HG02938 (cell line): ENCODE results near the gene TICAM1.
A peak's percentile ranks its signal among the peaks of the same experiment; 100 is the strongest.
"Not testable (repeated sequence)": the region's sequence is repeated elsewhere in the genome, so short reads cannot be mapped to it uniquely, and the experiment has no call there.

Source experiments
- ATAC-seq: cut with Tn5 transposase; IDR thresholded peaks from one replicate; pipeline ENCODE4 v1.9.1; 2021; ENCODE audit warnings: mild to moderate bottlenecking, moderate library complexity; ENCODE audit not compliant: unreplicated experiment

Gene TICAM1

GRCh38 chr19:4831304-4831978 lies at the start of gene TICAM1:
Gene TICAM1, minus strand, starts transcription at chr19:4831712. Its CDS starts 13,335 bp downstream, at chr19:4818377.
- peak; percentile 53 for ATAC-seq

- ATAC-seq, result no peak
Observed at GRCh38 chr19:4879041-4879440, 47.5 kb upstream of the TICAM1 start.

GRCh38 chr19:4878491-4878968 lies 47.0 kb upstream of the TICAM1 start:
- ATAC-seq, result no peak

DNA sequence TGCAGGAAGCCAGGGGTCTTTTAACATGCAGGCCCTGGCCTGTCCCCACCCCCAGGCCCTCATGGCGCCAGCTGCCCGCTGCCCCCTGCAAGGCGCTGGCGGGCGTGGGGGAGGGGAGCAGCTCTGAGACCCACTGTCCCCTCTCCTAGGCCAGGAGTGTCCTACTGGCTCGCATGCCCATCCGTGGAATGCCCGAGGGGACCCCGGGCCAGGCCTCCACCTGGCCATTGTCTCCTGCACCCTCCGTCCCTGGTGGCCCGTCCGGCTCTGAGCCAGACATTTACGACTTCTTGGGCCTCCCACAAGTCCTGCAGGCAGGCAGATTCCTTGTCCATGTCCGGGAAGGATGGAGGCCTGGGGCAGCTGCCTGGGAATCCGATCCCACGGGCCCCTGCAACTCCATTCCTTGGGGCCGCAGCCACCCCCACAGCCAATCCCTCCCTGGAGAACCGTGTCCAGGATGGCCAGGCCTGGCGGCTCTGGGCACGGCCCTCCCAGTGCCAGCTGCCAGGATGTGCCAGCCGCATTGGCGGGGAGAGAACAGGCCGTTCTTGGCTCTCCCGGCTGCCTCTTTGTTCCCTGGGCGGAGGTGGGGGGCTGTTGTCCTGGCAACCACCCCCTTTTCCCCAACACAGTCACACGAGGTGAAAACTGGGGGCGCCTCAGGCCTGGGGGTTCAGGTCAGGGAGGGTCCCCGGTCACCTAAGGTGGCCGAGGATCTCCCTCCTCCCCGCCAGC lies 46.4 kb upstream of the TICAM1 start:
- ATAC-seq, result no peak

- ATAC-seq, result no peak
Observed at GRCh38 chr19:4873930-4874329, 42.4 kb upstream of the TICAM1 start.

GRCh38 chr19:4871711-4872110 lies 40.2 kb upstream of the TICAM1 start:
- no peak for ATAC-seq

DNA sequence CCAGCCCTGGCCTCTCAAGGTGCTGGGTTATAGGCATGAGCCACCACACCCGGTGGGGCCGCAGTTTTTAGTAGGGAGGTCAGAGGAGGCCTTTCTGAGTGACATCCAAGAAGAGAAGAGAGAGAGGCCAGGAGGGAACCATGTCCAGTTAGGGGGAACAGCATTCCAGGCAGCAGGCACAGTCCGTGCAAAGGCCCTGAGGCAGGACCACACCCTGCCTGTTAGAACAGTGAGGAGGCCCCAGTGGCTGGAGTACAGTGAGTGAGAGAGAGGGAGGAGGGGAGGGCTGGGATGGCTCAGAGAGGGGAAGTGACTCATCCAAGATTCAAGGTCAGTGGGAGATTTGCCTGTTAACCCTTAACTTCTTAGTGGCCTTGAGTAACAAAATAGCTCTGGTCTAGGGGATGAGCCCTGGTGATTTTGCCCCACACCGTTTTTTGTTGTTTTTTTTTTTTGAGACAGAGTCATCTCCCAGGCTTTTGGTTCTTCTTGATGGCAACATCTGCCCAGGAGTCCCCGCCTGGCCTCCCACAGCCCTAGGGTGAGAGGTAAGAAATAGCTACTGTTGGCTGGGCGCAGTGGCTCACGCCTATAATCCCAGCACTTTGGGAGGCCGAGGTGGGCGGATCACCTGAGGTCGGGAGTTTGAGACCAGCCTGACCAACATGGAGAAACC lies 38.7 kb upstream of the TICAM1 start:
- ATAC-seq, result no peak

DNA sequence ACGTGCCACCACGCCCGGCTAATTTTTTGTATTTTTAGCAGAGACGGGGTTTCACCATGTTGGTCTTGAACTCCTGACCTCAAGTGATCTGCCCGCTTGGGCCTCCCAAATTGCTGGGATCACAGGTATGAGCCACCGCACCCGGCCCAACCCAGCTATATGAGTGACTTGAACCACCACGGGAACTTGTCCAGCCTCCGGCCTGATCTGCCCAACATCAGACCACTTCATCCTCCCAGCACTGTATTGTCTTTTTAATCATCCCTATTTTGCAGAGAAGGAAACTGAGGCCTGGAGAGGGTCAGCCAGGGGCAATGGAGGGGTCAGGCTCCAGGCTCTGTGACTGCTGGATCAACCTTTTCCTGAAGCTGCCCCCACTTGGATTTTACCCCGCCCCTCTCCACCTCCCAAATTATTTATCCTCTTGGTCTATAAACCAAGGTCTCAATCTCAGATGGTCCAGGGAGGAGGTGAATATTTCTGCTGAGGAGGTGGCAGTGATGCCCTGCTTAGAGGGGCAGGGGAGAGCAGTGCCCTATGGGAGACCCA lies 36.8 kb upstream of the TICAM1 start:
- no peak for ATAC-seq

DNA sequence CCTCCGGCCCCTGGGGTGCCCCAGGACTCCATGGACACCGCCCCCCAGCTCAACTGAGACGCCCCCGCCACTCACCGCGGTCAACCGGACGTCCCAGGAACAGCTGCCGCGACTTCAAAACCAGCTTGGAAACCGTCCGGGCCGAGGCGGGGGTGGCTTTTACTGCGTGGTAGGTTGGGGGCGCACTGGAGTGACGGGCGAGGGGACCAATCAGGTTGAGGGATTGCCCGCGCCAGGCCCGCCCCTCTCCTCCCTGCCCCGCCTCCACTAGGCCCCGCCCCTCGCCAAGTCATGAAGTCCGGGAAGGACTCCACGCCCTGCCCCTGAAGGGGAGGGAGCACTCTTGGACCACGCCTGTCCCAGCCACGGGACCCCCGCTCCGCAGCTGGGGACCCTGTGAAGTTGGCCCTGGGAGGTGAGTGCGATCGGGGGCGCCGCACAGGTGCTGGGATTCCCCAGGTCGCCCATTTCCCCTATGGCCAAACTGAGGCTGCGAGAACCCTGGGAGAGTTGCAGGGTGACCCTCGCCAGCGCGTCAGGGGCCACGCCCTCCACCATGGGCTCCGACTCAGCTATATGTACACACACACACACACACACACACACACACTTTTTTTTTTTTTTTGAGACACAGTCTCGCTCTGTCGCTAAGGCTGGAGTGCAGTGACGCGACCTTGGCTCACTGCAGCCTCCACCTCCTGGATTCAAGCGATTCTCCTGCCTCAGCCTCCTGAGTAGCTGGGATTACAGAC lies 36.2 kb upstream of the TICAM1 start, which contains the start of gene PLIN3:
Gene PLIN3 (minus strand): TSS at position 134 of the 752 bp plus-strand sequence. CDS start 6,273 bp downstream, outside the sequence.
- peak; percentile 59 for ATAC-seq

- ATAC-seq, result no peak
Observed at GRCh38 chr19:4866595-4867424, 35.3 kb upstream of the TICAM1 start.

GRCh38 chr19:4861147-4861546 lies 29.6 kb upstream of the TICAM1 start:
- ATAC-seq, result no peak

DNA sequence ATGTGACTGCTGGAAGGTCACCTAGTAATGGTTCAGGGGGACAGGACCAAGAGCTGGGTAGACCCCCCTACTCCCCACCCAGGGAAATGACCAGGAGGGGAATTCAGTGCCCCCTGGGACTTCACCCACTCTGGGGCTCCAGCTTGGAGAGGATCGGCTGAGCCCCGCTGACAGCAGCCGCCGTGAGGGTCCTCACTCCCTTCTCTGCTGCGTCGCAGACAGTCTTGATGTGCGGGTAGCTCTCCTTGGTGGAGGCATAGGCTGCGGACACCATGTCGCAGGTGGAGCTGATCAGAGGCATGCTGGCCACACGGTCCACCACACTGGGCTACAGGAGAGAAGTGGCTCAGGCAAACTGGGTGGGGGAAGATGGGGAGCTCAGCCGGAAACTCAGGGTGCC lies 28.2 kb upstream of the TICAM1 start:
- no peak for ATAC-seq

DNA sequence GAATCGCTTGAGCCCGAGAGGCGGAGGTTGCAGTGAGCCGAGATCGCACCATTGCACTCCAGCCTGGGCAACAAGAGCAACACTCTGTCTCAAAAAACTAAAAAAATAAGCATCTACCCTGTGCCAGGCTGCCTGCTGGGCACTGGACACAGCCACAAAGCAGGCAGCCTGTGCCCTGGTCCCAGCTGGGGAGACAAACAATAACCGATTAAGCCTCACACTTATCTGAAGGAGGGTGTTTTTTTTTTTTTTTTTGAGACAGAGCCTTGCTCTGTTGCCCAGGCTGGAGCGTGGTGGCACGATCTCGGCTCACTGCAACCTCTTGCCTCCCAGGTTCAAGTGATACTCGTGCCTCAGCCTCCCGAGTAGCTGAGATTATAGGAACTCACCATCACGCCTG lies 25.0 kb upstream of the TICAM1 start:
- not testable (repeated sequence) for ATAC-seq

DNA sequence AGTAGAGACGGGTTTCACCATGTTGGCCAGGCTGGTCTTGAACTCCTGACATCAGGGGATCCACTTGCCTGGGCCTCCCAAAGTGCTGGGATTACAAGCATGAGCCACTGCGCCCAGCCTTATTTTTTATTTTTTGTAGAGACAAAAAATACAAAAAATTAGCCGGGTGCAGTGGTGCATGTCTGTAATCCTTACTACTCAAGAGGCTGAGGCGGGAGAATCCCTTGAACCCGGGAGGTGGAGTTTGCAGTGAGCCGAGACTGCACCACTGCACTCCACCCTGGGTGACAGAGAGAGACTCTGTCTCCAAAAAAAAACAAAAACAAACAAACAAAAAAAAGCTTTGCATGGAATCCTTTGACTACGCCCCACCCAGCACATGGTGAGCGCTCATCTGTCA lies 22.0 kb upstream of the TICAM1 start:
- ATAC-seq, result not testable (repeated sequence)

- ATAC-seq, result no peak
Observed at GRCh38 chr19:4852484-4852883, 21.0 kb upstream of the TICAM1 start.

DNA sequence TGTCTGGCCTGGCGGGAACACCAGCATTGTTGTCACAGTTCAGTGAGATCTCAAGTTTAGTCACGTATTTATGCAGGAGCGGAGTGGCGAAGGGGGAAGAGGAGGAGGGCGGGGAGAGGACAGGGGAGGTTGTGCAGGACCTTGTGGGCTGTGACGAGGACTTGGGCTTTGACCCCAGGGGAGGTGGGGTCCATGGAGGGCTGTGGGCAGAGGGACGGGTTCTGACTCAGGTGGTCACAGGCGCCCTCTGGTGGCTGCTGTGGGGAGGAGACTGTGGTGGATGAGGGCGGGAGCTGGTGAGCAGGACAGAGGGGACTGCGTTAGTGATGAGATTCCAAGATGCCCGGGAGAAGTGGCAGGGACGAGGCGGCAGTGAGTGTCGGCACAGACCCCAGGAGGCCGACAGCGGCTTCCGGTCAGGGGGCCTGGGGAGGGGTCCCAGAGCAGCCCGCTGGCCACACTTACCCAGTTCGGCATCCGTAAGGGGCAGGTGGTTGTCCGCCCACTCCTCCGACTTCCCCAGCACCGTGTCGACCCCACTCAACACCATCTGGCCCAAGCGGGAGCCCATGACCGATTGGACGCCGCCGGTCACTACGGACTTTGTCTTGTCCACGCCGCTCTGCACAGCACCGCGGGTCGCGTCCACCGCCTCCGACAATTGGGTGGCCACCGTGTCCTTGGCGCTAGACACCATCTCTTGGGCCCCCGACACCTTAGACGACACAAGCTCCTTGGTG lies 20.2 kb upstream of the TICAM1 start:
- ATAC-seq, result no peak

DNA sequence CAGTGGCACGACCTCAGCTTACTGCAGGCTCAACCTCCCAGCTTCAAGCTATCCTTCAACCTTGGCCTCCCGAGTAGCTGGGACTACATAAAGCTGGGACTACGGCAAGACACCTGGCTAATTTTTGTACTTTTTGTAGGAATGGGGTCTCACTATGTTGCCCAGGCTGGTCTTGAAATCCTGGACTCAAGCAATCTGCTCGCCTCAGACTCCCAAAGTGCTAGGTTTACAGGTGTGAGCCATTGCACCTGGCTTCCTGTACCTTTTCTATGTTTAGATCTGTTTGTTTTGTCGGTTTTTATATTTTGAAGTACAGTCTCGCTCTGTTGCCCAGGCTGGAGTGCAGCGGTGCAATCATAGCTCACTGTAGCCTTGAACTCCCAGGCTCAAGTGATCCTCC lies 17.5 kb upstream of the TICAM1 start:
- no peak for ATAC-seq

GRCh38 chr19:4847190-4847973 lies 15.9 kb upstream of the TICAM1 start:
- no peak for ATAC-seq
